Thyroid gland (tissue), 4 donors: Measurements from ENCODE around the gene CRISPLD2. TPM values are rescaled to one million over a fixed set of nuclear protein-coding genes. Genes with fewer than 3 reads are reported as not detected.
A peak's percentile ranks its signal among the peaks of the same experiment; 100 is the strongest.

ENCODE experiments used
- DNase-seq, 2 donors: peaks; one replicate each; pipeline ENCODE4 v3.0.0-alpha.2; 2019
- H3K27ac ChIP-seq, 3 donors: fragments of 200-600 bp; sonication (generic); 1 replicate in 2 of 3; 2 replicates in 1 of 3; pipeline ENCODE4 v1.5.1; 2016 to 2019; ENCODE audit warnings: mild to moderate bottlenecking in 1 of 3, moderate library complexity in 1 of 3
- H3K27me3 ChIP-seq: fragments of 200-600 bp; sonication (generic); one replicate; pipeline ENCODE4 v1.5.1; 2019
- H3K36me3 ChIP-seq, 2 donors: fragments of 200-600 bp; sonication (generic); one replicate each; pipeline ENCODE4 v1.5.1; 2016 to 2019
- H3K4me1 ChIP-seq, 2 donors: fragments of 200-600 bp; sonication (generic); one replicate each; pipeline ENCODE4 v1.5.1; 2017 to 2019
- H3K4me3 ChIP-seq, 3 donors: fragments of 200-600 bp; sonication (generic); replicated peaks in 1 of 3; 1 replicate in 2 of 3; 2 replicates in 1 of 3; pipeline ENCODE4 v1.5.1; 2016; ENCODE audit warnings: mild to moderate bottlenecking in 1 of 3
- H3K9me3 ChIP-seq: fragments of 200-600 bp; sonication (generic); one replicate; pipeline ENCODE4 v1.5.1; 2017
- POLR2A ChIP-seq, 2 donors: fragments of 450-650 bp; IDR thresholded peaks; one replicate each; pipeline ENCODE4 v1.6.1; 2017; ENCODE audit warnings: antibody characterized with exemption in 2 of 2, mild to moderate bottlenecking in 2 of 2, moderate library complexity in 1 of 2
- WGBS, 2 donors: methylation state at CpG; one replicate each; pipeline ENCODE4 v1.1.5; 2017; 5-methylcytosine and 5-hydroxymethylcytosine counted together
- intact Hi-C: fragments of 100-400 bp; cut with DNase I; formaldehyde crosslinking; loops from one replicate; pipeline ENCODE4 v1.15.1; 2023
- total RNA-seq, 4 donors: library from RNA; depleted of rRNA; stranded (reverse); fragments of >200 nt; gene quantifications; one replicate each; pipeline ENCODE4 v1.2.3, GENCODE V29; 2016
- TF ChIP-seq, protein P1 (sequence below), 6 experiments: fragments of 200-600 bp in 3 of 6; fragments of 450-650 bp in 3 of 6; sonication (generic) in 3 of 6; IDR thresholded peaks; one replicate each; pipeline ENCODE4 v1.5.1; 2016 to 2019; ENCODE audit warnings: antibody characterized with exemption in 6 of 6, mild to moderate bottlenecking in 2 of 6, inconsistent platforms in 1 of 6, moderate library complexity in 1 of 6

Gene CRISPLD2
- total RNA-seq, 4 donors from 2014 or later: 48.0 to 261 (median 108) TPM

GRCh38 chr16:84842516-84843148, 22.8 kb downstream of the CRISPLD2 start:
- H3K36me3 ChIP-seq: peaks cover 0 to 4% of the 10 kb centered on the region in 2 donors
- 66 to 67% methylated on average over 18 of the region's 18 CpGs for WGBS, 2 donors

DNA sequence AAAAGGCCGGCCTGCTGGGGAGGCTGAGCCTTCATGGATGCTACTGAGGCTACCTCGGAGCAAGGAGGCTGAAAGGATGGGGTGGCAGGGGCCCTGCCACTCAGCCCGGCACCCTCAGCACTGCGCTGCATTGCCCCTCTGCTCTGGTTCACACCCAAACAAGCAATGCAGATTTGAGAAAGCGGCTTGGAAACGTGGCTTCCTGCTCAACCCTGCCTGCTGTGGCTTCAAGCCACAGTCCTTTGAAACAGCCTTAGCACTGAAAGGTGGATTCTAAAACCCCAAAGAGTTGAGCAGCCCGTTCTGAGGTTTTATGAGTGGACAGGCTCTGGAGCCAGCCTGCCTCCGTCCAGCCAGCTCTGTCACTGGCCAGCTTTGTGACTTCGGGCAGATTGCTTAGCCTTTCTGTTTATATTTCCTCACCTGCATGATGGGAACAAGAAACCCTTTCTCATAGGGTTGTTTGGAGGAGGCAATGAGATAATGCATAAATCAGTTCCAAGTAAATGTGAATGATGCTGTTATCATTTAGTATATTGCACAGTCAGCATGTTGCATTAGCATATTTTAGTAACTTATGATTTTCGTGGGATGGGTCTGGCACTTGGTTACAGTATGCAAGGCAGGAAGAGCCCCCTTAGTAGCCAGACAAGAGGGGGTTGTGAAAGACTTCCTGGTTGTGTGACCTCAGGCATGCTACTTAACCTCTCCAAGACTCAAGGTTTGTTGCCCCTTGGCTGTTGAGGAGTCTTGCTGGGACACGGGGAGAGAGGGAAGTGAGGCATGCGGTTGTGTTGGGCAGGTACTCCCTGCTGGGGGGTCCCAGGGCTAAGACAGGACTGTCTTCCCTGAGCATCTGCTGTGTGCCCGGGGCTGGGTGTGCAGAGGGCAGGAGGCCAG, 23.6 kb downstream of the CRISPLD2 start:
- WGBS, 2 donors: 62 to 77% methylated on average over 6 to 11 of the region's 13 CpGs
- peak overlapping the region; percentile 72 to 83 (median 76) for H3K27ac ChIP-seq
- no peak overlapping the region for H3K4me3 ChIP-seq
- H3K4me1 ChIP-seq: peaks cover 17 to 56% of the 10 kb centered on the region in 2 donors
- H3K36me3 ChIP-seq: peaks cover 0 to 4% of the 10 kb centered on the region in 2 donors
- TF ChIP-seq, protein P1, sequence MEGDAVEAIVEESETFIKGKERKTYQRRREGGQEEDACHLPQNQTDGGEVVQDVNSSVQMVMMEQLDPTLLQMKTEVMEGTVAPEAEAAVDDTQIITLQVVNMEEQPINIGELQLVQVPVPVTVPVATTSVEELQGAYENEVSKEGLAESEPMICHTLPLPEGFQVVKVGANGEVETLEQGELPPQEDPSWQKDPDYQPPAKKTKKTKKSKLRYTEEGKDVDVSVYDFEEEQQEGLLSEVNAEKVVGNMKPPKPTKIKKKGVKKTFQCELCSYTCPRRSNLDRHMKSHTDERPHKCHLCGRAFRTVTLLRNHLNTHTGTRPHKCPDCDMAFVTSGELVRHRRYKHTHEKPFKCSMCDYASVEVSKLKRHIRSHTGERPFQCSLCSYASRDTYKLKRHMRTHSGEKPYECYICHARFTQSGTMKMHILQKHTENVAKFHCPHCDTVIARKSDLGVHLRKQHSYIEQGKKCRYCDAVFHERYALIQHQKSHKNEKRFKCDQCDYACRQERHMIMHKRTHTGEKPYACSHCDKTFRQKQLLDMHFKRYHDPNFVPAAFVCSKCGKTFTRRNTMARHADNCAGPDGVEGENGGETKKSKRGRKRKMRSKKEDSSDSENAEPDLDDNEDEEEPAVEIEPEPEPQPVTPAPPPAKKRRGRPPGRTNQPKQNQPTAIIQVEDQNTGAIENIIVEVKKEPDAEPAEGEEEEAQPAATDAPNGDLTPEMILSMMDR (IDR thresholded peaks at IDR 0.05): no peak
- no peak for TF ChIP-seq POLR2A (IDR thresholded peaks at IDR 0.05)
- intact Hi-C loops: no loop called here
- no peaks in the 10 kb centered on the region for H3K27me3 ChIP-seq
- no peaks in the 10 kb centered on the region for H3K9me3 ChIP-seq
- DNase-seq: no peak

More at GRCh38 chr16:84842516-84843148, 22.8 kb downstream of the CRISPLD2 start:
- Histone ChIP-seq H3K4me1 (peaks cover 9 to 55% of the 10 kb centered on the region in 2 donors), H3K27me3 (no peaks in the 10 kb centered on the region), H3K9me3 (no peaks in the 10 kb centered on the region), H3K27ac (peak overlapping the region; percentile 72 to 83 (median 76)), H3K4me3 (no peak overlapping the region)
- TF ChIP-seq POLR2A (IDR thresholded peaks at IDR 0.05): no peak
- TF ChIP-seq, protein P1 (IDR thresholded peaks at IDR 0.05): no peak
- intact Hi-C loops: no loop called here
- DNase-seq: peak in 1 of 2 donors; percentile 41

- intact Hi-C loops: no loop called here
- Histone ChIP-seq H3K27me3 (no peaks in the 10 kb centered on the region), H3K36me3 (no peaks in the 10 kb centered on the region), H3K4me1 (peaks cover 21 to 62% of the 10 kb centered on the region in 2 donors), H3K27ac (peak overlapping the region; percentile 41 to 76 (median 64)), H3K9me3 (no peaks in the 10 kb centered on the region), H3K4me3 (no peak overlapping the region)
- no peak for TF ChIP-seq POLR2A (IDR thresholded peaks at IDR 0.05)
- TF ChIP-seq, protein P1 (IDR thresholded peaks at IDR 0.05): no peak
- WGBS, 2 donors: 30 to 60% methylated on average over 3 to 4 of the region's 5 CpGs
- peak; percentile 61 to 85 for DNase-seq
These were observed 24.2 kb downstream of the CRISPLD2 start for GRCh38 chr16:84844049-84844350.

DNA sequence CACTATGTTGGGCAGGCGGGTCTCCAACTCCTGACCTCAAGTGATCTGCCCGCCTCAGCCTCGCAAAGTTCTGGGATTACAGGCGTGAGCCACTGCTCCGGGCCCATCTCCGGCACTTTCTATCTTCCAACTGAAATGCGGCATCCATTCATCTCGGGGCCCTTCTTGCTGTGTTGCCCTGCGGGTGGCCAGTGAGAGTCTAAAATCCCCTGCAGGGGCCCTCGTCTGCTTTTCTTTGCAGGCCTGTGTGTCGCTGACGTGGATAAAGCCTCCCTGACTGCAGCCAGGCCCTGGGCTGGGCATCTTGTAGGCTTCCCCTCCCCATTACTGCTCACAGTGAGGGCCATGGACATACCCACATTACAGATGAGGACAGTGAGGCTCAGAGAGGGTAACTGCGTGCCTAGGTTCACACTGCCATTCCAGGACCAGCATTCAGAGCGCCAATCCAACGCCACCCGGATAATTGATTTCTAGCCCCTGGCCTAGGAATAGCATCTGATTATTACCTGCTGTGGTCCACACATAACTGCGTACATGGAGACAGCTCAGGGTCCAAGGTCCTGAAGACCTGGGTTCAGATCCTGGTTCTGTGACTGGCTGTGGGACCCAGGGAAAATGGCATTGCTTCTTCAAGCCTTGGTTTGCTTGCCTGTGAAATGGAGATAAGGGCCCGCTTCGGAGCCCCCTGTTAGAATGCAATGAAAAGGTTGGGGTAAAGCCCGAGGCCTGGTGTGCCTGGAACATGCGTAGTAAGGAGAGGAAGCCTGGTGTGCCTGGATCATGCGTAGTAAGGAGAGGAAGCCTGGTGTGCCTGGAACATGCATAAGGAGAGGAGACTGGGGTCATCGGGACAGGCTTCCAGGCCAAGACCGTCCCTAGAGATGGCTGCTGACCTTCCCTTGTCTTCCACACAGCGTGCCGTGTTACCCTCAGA, 25.0 kb downstream of the CRISPLD2 start:
- H3K27me3 ChIP-seq: no peaks in the 10 kb centered on the region
- H3K36me3 ChIP-seq: no peaks in the 10 kb centered on the region
- DNase-seq: no peak
- WGBS, 2 donors: 91 to 94% methylated on average over 24 to 26 of the region's 26 CpGs
- TF ChIP-seq POLR2A (IDR thresholded peaks at IDR 0.05): no peak
- TF ChIP-seq, protein P1 (IDR thresholded peaks at IDR 0.05): no peak
- intact Hi-C loops: no loop called here
- H3K4me3 ChIP-seq: no peak overlapping the region
- peak overlapping the region in 2 of 3 donors; percentile 41 to 64 for H3K27ac ChIP-seq
- H3K9me3 ChIP-seq: no peaks in the 10 kb centered on the region
- peaks cover 25 to 62% of the 10 kb centered on the region in 2 donors for H3K4me1 ChIP-seq
